NCI-H446 treated with DMSO at 0.1 percent for 48 hours (cell line): ENCODE measurements around the gene EHHADH.
"Not testable (repeated sequence)": the region's sequence is repeated elsewhere in the genome, so short reads cannot be mapped to it uniquely, and the experiment has no call there.

ENCODE experiments used
- DNase-seq: peaks from one replicate; lab custom pipeline; 2025; lab: John Stamatoyannopoulos, UW

Gene EHHADH

DNA sequence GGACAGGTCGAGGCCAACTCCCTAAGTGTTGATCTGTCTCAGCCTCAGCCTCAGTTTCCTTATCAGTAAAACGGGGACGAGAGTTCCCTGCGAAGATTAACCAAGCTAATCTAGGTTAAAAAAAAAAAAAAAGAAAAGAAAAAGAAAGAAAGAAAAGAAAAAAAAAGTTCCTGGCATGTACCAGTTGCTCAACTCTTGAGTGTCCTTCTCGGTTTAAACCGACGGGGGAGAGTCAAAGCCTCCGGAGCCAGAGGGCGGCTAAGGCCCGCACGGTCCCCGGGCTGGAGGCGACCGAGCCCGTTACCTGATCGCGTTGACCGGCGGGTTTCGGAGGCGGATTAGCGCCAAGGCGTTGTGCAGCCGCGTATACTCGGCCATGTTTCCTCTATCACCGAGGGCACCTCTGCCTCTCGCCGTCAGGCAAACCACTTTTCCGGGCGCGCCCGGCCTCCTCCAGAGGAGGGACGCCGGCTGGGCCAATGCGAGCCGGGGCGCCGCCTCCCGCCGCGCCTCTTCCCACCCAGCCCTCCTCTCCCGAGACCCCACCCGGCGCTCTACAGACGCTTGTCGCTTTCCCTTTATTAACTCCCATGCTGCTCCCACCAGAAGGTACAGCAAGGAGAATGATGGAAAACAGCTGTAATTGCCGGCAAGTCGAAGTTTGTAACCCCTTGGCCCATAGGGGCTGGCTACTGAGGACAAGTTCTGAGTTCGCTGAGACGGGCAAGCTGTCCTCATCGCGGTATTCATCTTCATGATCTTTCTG lies at the start of gene EHHADH:
EHHADH (minus strand) TSS at position 405 of the 766 bp plus-strand sequence; CDS start at position 378, 27 bp downstream.
- DNase-seq, result no peak

DNA sequence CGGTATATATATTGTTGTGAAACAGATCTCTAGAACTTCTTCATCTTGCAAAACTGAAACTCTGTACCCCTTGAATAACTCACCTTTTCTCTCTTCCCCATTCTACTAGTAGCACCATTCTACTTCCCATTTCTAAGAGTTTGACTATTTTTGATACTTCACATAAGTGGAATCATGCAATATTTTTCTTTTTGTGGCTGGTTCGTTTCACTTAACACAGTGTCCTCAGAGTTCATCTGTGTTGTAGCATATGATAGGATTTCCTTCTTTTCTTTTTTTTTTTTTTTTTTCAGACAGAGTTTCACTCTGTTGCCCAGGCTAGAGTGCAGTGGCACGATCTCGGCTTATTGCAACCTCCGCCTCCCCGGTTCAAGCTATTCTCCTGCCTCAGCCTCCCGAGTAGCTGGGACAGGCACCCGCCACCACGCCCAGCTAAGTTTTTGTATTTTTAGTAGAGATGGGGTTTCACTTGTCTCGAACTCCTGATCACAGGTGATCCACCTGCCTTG lies 46.1 kb upstream of the EHHADH start:
- not testable (repeated sequence) for DNase-seq

GRCh38 chr3:185297867-185298266 lies 44.0 kb upstream of the EHHADH start:
- no peak for DNase-seq

DNA sequence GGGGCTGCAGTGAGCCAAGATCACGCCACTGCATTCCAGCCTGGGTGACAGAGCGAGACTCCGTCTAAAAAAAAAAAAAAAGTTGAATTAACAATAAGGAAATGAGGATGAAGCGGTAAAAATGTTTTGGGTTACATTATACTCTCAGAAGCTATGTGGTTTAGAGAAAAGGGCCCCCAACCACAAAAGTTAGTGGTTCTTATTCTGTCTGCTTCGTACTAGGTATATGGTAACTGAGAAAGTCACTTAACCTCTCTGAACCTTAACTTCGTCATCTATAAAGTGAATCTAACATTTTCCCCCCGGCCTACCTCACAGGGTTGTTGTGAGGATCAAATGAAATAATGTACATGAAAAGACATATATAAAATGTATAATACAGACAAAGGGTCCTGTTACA lies 38.4 kb upstream of the EHHADH start:
- DNase-seq, result no peak

DNA sequence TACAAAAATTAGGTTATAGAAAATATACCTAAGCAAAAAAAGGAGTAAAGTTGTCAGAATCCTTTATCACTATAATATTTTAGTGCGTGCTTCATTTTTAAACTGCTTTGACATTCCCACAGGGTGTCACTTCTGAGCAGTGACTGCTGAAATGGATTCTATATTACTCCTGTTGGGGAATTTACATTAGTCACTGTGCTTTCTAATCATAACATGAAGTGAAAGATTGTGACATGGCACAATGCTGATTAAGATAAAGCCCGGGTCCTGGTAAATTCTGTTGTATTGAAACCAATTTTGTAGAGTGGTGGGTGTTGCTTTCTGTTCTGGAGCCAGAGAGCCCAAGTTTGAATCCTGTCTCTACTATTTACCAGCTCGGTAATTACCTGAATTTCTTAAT lies 36.4 kb upstream of the EHHADH start:
- DNase-seq, result no peak

- DNase-seq, result no peak
These were observed 29.6 kb upstream of the EHHADH start for GRCh38 chr3:185283374-185283935.

- DNase-seq, result peak; percentile 84
These were observed 29.0 kb upstream of the EHHADH start for GRCh38 chr3:185282696-185283373.

GRCh38 chr3:185280572-185281365 lies 26.9 kb upstream of the EHHADH start:
- DNase-seq, result peak; percentile 69

GRCh38 chr3:185279587-185280138 lies 25.8 kb upstream of the EHHADH start:
- DNase-seq, result no peak

- no peak for DNase-seq
These were observed 22.6 kb upstream of the EHHADH start for GRCh38 chr3:185276415-185276814.

- DNase-seq, result no peak
These were observed 18.2 kb upstream of the EHHADH start for GRCh38 chr3:185272033-185272432.

- no peak for DNase-seq
These were observed 17.1 kb upstream of the EHHADH start for GRCh38 chr3:185270956-185271332.

DNA sequence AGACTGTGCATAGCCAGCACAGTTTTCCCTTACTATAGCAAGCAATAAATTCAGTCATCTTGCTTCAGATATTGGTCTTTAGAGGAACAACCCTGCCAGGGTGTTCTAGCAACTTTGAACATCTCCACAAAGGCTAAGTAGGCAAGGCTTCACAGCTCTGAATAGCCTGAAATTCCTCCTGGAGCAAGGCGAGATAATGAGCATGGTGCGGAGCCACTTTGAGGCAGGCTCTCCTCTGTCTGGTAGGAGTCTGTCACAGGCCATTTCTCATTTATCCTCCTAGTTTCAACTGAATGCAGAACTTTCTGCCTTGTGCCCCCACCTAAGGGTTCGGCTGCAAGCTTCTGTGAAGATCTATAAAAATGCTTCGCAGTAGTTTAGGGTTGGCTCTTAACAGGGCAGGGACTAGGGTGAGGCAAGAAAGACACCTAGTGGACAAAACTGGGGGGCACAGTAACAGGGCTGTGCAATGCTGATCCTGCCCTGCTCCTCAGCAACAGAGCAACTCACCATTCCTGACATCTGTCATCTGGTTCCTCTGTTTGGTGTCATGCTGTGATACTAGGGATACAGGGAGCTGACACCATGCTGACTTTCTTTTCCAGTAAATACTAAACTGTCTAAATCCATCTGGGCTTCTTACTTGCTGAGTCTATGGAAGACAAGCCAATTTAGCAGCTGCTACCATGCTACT lies 16.6 kb upstream of the EHHADH start:
- DNase-seq, result peak; percentile 29

- DNase-seq, result no peak
These were observed 14.5 kb upstream of the EHHADH start for GRCh38 chr3:185268194-185268962.

DNA sequence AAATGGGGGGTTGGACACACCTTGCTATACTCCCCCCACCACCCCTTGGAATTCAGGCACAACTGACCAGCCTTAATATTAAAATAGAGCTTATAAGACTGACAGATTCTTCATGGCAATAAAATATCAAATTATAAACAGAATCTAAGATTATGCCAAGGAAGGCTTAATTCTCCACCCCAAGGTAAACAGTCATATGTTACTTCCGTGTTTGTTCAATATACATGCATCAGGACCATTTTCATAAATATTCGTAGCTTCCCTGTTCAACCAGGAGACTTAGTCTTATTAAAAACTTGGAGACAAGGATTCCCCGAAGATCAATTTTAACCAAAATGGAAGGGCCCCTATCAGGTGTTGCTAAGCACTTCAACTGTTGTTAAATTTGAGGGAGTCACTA lies 13.3 kb upstream of the EHHADH start:
- DNase-seq, result no peak

GRCh38 chr3:185264849-185265553 lies 11.2 kb upstream of the EHHADH start:
- DNase-seq, result no peak

DNA sequence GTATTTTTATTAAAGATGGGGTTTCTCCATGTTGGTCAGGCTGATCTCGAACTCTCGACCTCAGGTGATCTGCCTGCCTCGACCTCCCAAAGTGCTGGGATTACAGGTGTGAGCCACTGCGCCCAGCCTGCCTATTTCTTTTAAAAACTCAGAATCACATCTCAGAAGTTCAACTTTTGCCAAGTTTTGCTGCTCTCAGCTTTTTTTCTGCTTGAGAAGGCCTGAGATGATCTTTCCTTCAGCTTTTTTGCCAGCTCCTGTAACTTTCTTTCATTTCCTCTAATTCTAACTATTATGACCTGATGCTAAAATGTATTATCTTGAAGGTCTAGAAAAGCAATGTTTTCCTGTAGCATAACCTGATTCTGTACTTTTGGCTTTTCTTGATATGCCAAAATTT lies 9.6 kb upstream of the EHHADH start:
- no peak for DNase-seq

GRCh38 chr3:185257334-185257733 lies 3.5 kb upstream of the EHHADH start:
- no peak for DNase-seq

DNA sequence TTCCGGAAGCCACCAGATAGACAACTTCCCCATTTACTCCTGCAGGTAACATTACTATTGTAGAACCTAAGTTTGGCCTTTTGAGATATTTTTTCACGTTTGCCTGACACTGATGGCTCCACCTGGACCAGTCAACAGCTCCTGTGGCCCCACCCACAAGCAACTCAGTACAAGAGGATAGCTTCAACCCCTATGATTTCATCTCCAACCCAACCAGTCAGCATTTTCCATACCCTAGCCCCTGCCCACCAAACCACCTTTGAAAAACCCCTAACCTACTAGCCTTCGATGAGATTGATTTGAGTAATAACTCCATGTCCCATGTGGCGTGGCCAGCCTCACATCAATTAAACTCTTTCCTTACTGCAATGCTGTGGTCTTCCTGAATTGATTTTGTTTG lies 950 bp upstream of the EHHADH start:
- DNase-seq, result no peak

DNA sequence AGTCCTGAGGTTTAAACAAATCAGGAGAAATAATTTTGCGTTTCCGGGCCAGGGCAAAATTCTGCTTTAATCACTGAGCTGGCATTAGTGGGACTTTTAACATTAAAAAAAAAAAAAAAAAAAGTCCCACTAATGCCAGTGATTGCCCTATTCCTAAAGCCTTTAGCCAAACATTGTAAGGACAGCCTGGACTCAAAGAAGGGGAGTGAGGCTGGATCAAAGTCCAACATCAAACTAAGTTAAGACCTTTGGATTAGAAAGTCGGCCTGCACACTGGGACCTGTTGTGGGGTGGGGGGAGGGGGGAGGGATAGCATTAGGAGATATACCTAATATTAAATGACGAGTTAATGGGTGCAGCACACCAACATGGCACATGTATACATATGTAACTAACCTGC lies 716 bp downstream of the EHHADH start:
- not testable (repeated sequence) for DNase-seq
